Measurements from ENCODE around the gene NIFK.
A peak's percentile ranks its signal among the peaks of the same experiment; 100 is the strongest.
"Not testable (repeated sequence)": the region's sequence is repeated elsewhere in the genome, so short reads cannot be mapped to it uniquely, and the experiment has no call there.

Gene NIFK

GRCh38 chr2:121705390-121705789 lies 31.3 kb downstream of the NIFK start:
- TF ChIP-seq CTCF (IDR thresholded peaks at IDR 0.05; ENCODE audit: low read depth, low read length) = no peak

GRCh38 chr2:121701761-121702160 lies 34.9 kb downstream of the NIFK start:
- DNase-seq (ENCODE audit: low read depth in 2 of 2); H3K4me3 ChIP-seq (replicated peaks in 1 of 2; ENCODE audit: low read depth in 2 of 2, low read length in 2 of 2): not testable (repeated sequence)

More at GRCh38 chr2:121705390-121705789, 31.3 kb downstream of the NIFK start:
- no peak overlapping the region for H3K4me3 ChIP-seq (replicated peaks in 1 of 2; ENCODE audit: low read depth in 2 of 2, low read length in 2 of 2)
- DNase-seq (ENCODE audit: low read depth in 2 of 2) = no peak

- DNase-seq (ENCODE audit: low read depth in 2 of 2) = peak; percentile 52 to 92
- no peak overlapping the region for H3K4me3 ChIP-seq (replicated peaks in 1 of 2; ENCODE audit: low read depth in 2 of 2, low read length in 2 of 2)
- no peak for TF ChIP-seq CTCF (IDR thresholded peaks at IDR 0.05; ENCODE audit: low read depth, low read length)
Observed at GRCh38 chr2:121699421-121700333, 37.0 kb downstream of the NIFK start.

GRCh38 chr2:121698318-121698930 lies 38.3 kb downstream of the NIFK start:
- DNase-seq (ENCODE audit: low read depth in 2 of 2) = no peak
- H3K4me3 ChIP-seq (replicated peaks in 1 of 2; ENCODE audit: low read depth in 2 of 2, low read length in 2 of 2) = no peak overlapping the region
- TF ChIP-seq CTCF (IDR thresholded peaks at IDR 0.05; ENCODE audit: low read depth, low read length) = no peak

GRCh38 chr2:121697108-121697631 lies 39.5 kb downstream of the NIFK start:
- DNase-seq (ENCODE audit: low read depth in 2 of 2) = no peak
- no peak for TF ChIP-seq CTCF (IDR thresholded peaks at IDR 0.05; ENCODE audit: low read depth, low read length)
- no peak overlapping the region for H3K4me3 ChIP-seq (replicated peaks in 1 of 2; ENCODE audit: low read depth in 2 of 2, low read length in 2 of 2)

GRCh38 chr2:121696410-121696930 lies 40.2 kb downstream of the NIFK start:
- no peak overlapping the region for H3K4me3 ChIP-seq (replicated peaks in 1 of 2; ENCODE audit: low read depth in 2 of 2, low read length in 2 of 2)
- no peak for DNase-seq (ENCODE audit: low read depth in 2 of 2)
- TF ChIP-seq CTCF (IDR thresholded peaks at IDR 0.05; ENCODE audit: low read depth, low read length) = no peak

- no peak for DNase-seq (ENCODE audit: low read depth in 2 of 2)
- TF ChIP-seq CTCF (IDR thresholded peaks at IDR 0.05; ENCODE audit: low read depth, low read length) = no peak
- H3K4me3 ChIP-seq (replicated peaks in 1 of 2; ENCODE audit: low read depth in 2 of 2, low read length in 2 of 2) = no peak overlapping the region
Observed at GRCh38 chr2:121695171-121695451, 41.6 kb downstream of the NIFK start.

Data from cardiac fibroblast (primary cell).